HepG2 (cell line): ENCODE data around the gene COA3. TPM values are rescaled to one million over a fixed set of nuclear protein-coding genes. Genes with fewer than 3 reads are reported as not detected.

Experiments used
- ATAC-seq: fragments of 200-7000 bp; cut with Tn5 transposase; 3 replicates; pipeline ENCODE4 v1.9.1; 2020; ENCODE audit warnings: mild to moderate bottlenecking, moderate library complexity
- BruUV-seq: library from RNA; stranded (reverse); fragments of 400-500 nt; replicated peaks from 2 replicates; lab custom pipeline; 2021; lab: Mats Ljungman, UMichigan
- CTCF ChIA-PET: fragments of 300-600 bp; formaldehyde crosslinking; extraction: SDS; loops from one replicate; lab custom pipeline; 2021; ENCODE audit warnings: low total read pairs, inconsistent platforms, low intra/inter-chr PET ratio; lab: Yijun Ruan, JAX
- POLR2A ChIA-PET: fragments of 350-600 bp; sonication (Branson Sonifier 250); formaldehyde crosslinking; loops from one replicate; lab custom pipeline; 2020; ENCODE audit warnings: antibody characterized with exemption, inconsistent platforms; lab: Yijun Ruan, JAX
- DNase-seq: peaks from one replicate; pipeline ENCODE4 v3.0.0-alpha.2; 2015; ENCODE audit warnings: low spot score
- FAIRE-seq: peaks from 3 replicates; lab custom pipeline; 2011; peaks lifted over from hg19 to GRCh38; lab: Jason Lieb, UNC
- H2AFZ ChIP-seq: one replicate; pipeline ENCODE4 v1.6.1; 2011; ENCODE audit warnings: low read length, inconsistent platforms
- H3K27ac ChIP-seq: fragments of 300-600 bp; 3 replicates; pipeline ENCODE4 v1.8.0; 2011; ENCODE audit warnings: mixed run types, mild to moderate bottlenecking, mixed read lengths, low read length, inconsistent platforms; ENCODE audit not compliant: insufficient read depth; ENCODE audit errors: extremely low read length
- H3K27me3 ChIP-seq, 2 experiments: fragments of 200-600 bp in 1 of 2; 2 replicates in 1 of 2; 3 replicates in 1 of 2; pipeline versions ENCODE4 v1.6.0 to v1.8.0; 2011; ENCODE audit warnings: low read length in 2 of 2, mild to moderate bottlenecking in 2 of 2, moderate library complexity in 2 of 2, inconsistent platforms in 1 of 2; ENCODE audit not compliant: insufficient read depth in 2 of 2, control insufficient read depth in 1 of 2
- H3K36me3 ChIP-seq, 2 experiments: fragments of 200-600 bp in 1 of 2; replicated peaks in 1 of 2; 2 replicates in 1 of 2; 3 replicates in 1 of 2; pipeline versions ENCODE4 v1.5.1 to v1.8.0; 2011; ENCODE audit warnings: low read length in 2 of 2, inconsistent platforms in 1 of 2; ENCODE audit not compliant: insufficient read depth in 2 of 2, control insufficient read depth in 1 of 2
- H3K4me1 ChIP-seq: 2 replicates; pipeline ENCODE4 v1.5.1; 2012; ENCODE audit warnings: low read length, inconsistent platforms; ENCODE audit not compliant: insufficient read depth
- H3K4me2 ChIP-seq: 2 replicates; pipeline ENCODE4 v1.6.0; 2011; ENCODE audit warnings: low read depth, low read length, inconsistent platforms
- H3K4me3 ChIP-seq, 3 experiments: fragments of 200-600 bp in 1 of 3; sonication (generic), shearing (Covaris generic) in 1 of 3; replicated peaks in 1 of 3; 2 replicates each; pipeline ENCODE4 v1.5.1; 2011 to 2016; ENCODE audit warnings: low read length in 3 of 3, inconsistent platforms in 2 of 3, low read depth in 2 of 3, mild to moderate bottlenecking in 2 of 3, control low read depth in 1 of 3, mixed read lengths in 1 of 3; ENCODE audit not compliant: insufficient read depth in 1 of 3
- H3K79me2 ChIP-seq: one replicate; pipeline ENCODE4 v1.6.1; 2011; ENCODE audit warnings: low read length, inconsistent platforms; ENCODE audit not compliant: insufficient read depth
- H3K9ac ChIP-seq: 2 replicates; pipeline ENCODE4 v1.6.0; 2011; ENCODE audit warnings: mild to moderate bottlenecking, low read depth, low read length, inconsistent platforms; ENCODE audit not compliant: insufficient read depth
- H3K9me3 ChIP-seq: 2 replicates; pipeline ENCODE4 v1.5.1; 2012; ENCODE audit warnings: mild to moderate bottlenecking, low read length
- H4K20me1 ChIP-seq: 2 replicates; pipeline ENCODE4 v1.6.0; 2011; ENCODE audit warnings: inconsistent platforms, mild to moderate bottlenecking, low read length, moderate library complexity; ENCODE audit not compliant: insufficient read depth
- AGO2 ChIP-seq: fragments of 200-400 bp; formaldehyde crosslinking; optimal IDR thresholded peaks from 2 replicates; pipeline ENCODE3; 2017; ENCODE audit warnings: mild to moderate bottlenecking, low read depth, low read length, moderate library complexity
- GZF1 ChIP-seq: sonication (generic); formaldehyde crosslinking; IDR thresholded peaks from 2 replicates; pipeline ENCODE4 v1.5.1; 2020; ENCODE audit warnings: mild to moderate bottlenecking, missing genetic modification reagents
- HBP1 ChIP-seq: IDR thresholded peaks from 2 replicates; pipeline ENCODE4 v1.6.1; 2016; ENCODE audit warnings: low read depth, control low read depth
- JUND ChIP-seq: sonication (generic); formaldehyde crosslinking; IDR thresholded peaks from 2 replicates; pipeline ENCODE4 v1.8.0; 2022; ENCODE audit warnings: mild to moderate bottlenecking, missing genetic modification reagents
- MTERF4 ChIP-seq: sonication (generic); formaldehyde crosslinking; IDR thresholded peaks from 2 replicates; pipeline ENCODE4 v1.8.0; 2023; ENCODE audit warnings: mild to moderate bottlenecking, missing genetic modification reagents
- PITX1 ChIP-seq: sonication (generic); formaldehyde crosslinking; IDR thresholded peaks from 2 replicates; pipeline ENCODE4 v1.5.1; 2020; ENCODE audit warnings: mild to moderate bottlenecking, missing genetic modification reagents
- POLR2A ChIP-seq, 2 experiments: IDR thresholded peaks; 2 replicates each; pipeline ENCODE4 v1.6.1; 2011; ENCODE audit warnings: low read depth in 2 of 2, low read length in 2 of 2, mild to moderate bottlenecking in 1 of 2, moderate library complexity in 1 of 2; ENCODE audit not compliant: insufficient read depth in 1 of 2
- POLR2G ChIP-seq: fragments of 200-400 bp; formaldehyde crosslinking; IDR thresholded peaks from 2 replicates; pipeline ENCODE4 v1.6.1; 2018; ENCODE audit warnings: mild to moderate bottlenecking, low read depth, low read length, moderate library complexity
- RAD21 ChIP-seq: fragments of 450-650 bp; formaldehyde crosslinking; IDR thresholded peaks from 2 replicates; pipeline ENCODE4 v1.5.0; 2020; ENCODE audit warnings: mild to moderate bottlenecking
- SYNCRIP ChIP-seq: fragments of 200-400 bp; formaldehyde crosslinking; IDR thresholded peaks from 2 replicates; pipeline ENCODE4 v1.6.1; 2018; ENCODE audit warnings: mild to moderate bottlenecking, low read depth, low read length; ENCODE audit not compliant: insufficient read depth
- ZC3H13 ChIP-seq: sonication (generic); formaldehyde crosslinking; IDR thresholded peaks from 2 replicates; pipeline ENCODE4 v1.8.1; 2023; ENCODE audit warnings: mild to moderate bottlenecking, missing genetic modification reagents, moderate library complexity
- ZFX ChIP-seq: sonication (generic); formaldehyde crosslinking; IDR thresholded peaks from 2 replicates; pipeline ENCODE4 v1.4.0; 2020; ENCODE audit warnings: mild to moderate bottlenecking, low read depth, missing genetic modification reagents, moderate library complexity
- ZNF543 ChIP-seq: sonication (generic); formaldehyde crosslinking; IDR thresholded peaks from 2 replicates; pipeline ENCODE4 v1.4.0; 2020; ENCODE audit warnings: mild to moderate bottlenecking, missing genetic modification reagents
- ZNF549 ChIP-seq: sonication (generic); formaldehyde crosslinking; IDR thresholded peaks from 2 replicates; pipeline ENCODE4 v1.5.0; 2020; ENCODE audit warnings: missing genetic modification reagents
- ZNF570 ChIP-seq: sonication (generic); formaldehyde crosslinking; IDR thresholded peaks from 2 replicates; pipeline ENCODE4 v1.4.0; 2020; ENCODE audit warnings: mild to moderate bottlenecking, missing genetic modification reagents, borderline replicate concordance
- WGBS: methylation state at CpG from one replicate; pipeline ENCODE4 v1.1.6; 2017; ENCODE audit warnings: low lambda C conversion rate; 5-methylcytosine and 5-hydroxymethylcytosine counted together
- in situ Hi-C: cut with HindIII; loops from 2 replicates; pipeline ENCODE4 v1.10.0; 2017; ENCODE audit warnings: low pct_unique_long_range_greater_than_20kb; ENCODE audit not compliant: extremely low pct_ligation_motif_present
- intact Hi-C: fragments of 100-400 bp; cut with micrococcal nuclease; formaldehyde crosslinking; loops from one replicate; pipeline ENCODE4 v1.10.0; 2022; ENCODE audit not compliant: unreplicated experiment
- polyA plus RNA-seq, 8 experiments: library from polyadenylated mRNA; depleted of rRNA in 3 of 8; stranded (reverse) in 7 of 8; unstranded in 1 of 8; fragments of >200 nt; fragmentation: Illumina TruSeq in 4 of 8; extraction: Trizol in 4 of 8; gene quantifications; 2 replicates each; pipeline versions ENCODE4 v1.2.1 to v1.2.3, GENCODE V29; 2011 to 2016; ENCODE audit warnings: low read depth in 4 of 8, missing spikeins in 1 of 8, mixed read lengths in 1 of 8; ENCODE audit not compliant: insufficient read depth in 1 of 8
- total RNA-seq, 5 experiments: library from RNA; depleted of rRNA; stranded (reverse); fragments of >200 nt; fragmentation: Illumina TruSeq; extraction: Trizol; gene quantifications; 2 replicates each; pipeline ENCODE4 v1.2.3, GENCODE V29; 2016; ENCODE audit warnings: low read depth in 1 of 5

Gene COA3
- total and polyA plus RNA-seq, 2 of the 13 experiments (the other 11 are each of a cell fraction or from before 2014, with no cell fraction given): 133 to 202 TPM

GRCh38 chr17:42845556-42845917 is 47.0 kb upstream of the COA3 start:
- Histone ChIP-seq H3K9ac (no peak overlapping the region), H3K4me3 (no peak overlapping the region), H3K36me3 (peaks cover 32 to 50% of the 10 kb centered on the region in 2 experiments), H3K27ac (no peak overlapping the region), H3K4me1 (peaks cover 21% of the 10 kb centered on the region), H3K27me3 (no peaks in the 10 kb centered on the region), H3K4me2 (no peak overlapping the region), H2AFZ (no peak overlapping the region), H3K9me3 (no peaks in the 10 kb centered on the region), H4K20me1 (no peaks in the 10 kb centered on the region), H3K79me2 (no peaks in the 10 kb centered on the region)
- ATAC-seq (no peak), DNase-seq (no peak), FAIRE-seq (no peak)
- 95% methylated on average over 12 of the region's 12 CpGs for WGBS
- ChIA-PET POLR2A (interaction anchor here (1.1 to 5.0 kb wide), 8 partner anchors 9 to 153 kb away, joined by 3 to 39 read pairs (median 10); partner anchors contain the start of genes BECN1 and RPL27), CTCF (no interaction called here)
- intact Hi-C loops: no loop called here
- BruUV-seq: no TSS peak
- in situ Hi-C loops: loop anchor here (10.0 kb wide), 1 partner anchor 139 kb away; the partner anchor contains the start of genes PTGES3L and RUNDC1
- TF ChIP-seq POLR2A (IDR thresholded peaks at IDR 0.05; ENCODE audit: insufficient read depth in 1 of 2, low read depth in 2 of 2, low read length in 2 of 2) (0 out of 4 replicates have a peak, but pooled peaks of 1 of the 2 experiments have one; percentile 12), SYNCRIP (no peak), ZC3H13 (CRISPR knock-in tag) (0 out of 2 replicates have a peak, but pooled peaks have one; percentile 24), ZNF570 (CRISPR knock-in tag) (no peak), ZFX (CRISPR knock-in tag) (0 out of 2 replicates have a peak, but pooled peaks have one; percentile 1), ZNF549 (no peak)
- TF ChIP-seq, all 625 proteins: peak for 3

GRCh38 chr17:42844761-42845555 is 46.5 kb upstream of the COA3 start:
- Histone ChIP-seq H3K9ac (no peak overlapping the region), H3K4me3 (no peak overlapping the region), H3K27ac (no peak overlapping the region), H3K4me2 (no peak overlapping the region), H4K20me1 (no peaks in the 10 kb centered on the region), H3K79me2 (no peaks in the 10 kb centered on the region), H2AFZ (no peak overlapping the region), H3K9me3 (no peaks in the 10 kb centered on the region), H3K27me3 (no peaks in the 10 kb centered on the region), H3K4me1 (peaks cover 17% of the 10 kb centered on the region; the same call in 1 of the 2 replicates), H3K36me3 (peaks cover 34 to 54% of the 10 kb centered on the region in 2 experiments)
- CTCF ChIA-PET: interaction anchor here (2.6 to 3.6 kb wide), 2 partner anchors 84 to 92 kb away, joined by 32 to 68 read pairs; no protein-coding TSS in a partner anchor
- DNase-seq (no peak), ATAC-seq (no peak), FAIRE-seq (no peak)
- no TSS peak for BruUV-seq
- WGBS: 98% methylated on average over 19 of the region's 24 CpGs
- intact Hi-C loops: loop anchor here (5.0 kb wide), 1 partner anchor 137 kb away; the partner anchor contains the start of genes PTGES3L and RUNDC1
- in situ Hi-C loops: loop anchor here (5.0 to 10.0 kb wide), 2 partner anchors 82 to 140 kb away; partner anchors contain the start of genes PTGES3L and RUNDC1
- POLR2A ChIA-PET: interaction anchor here (1.1 to 5.0 kb wide), 8 partner anchors 10 to 154 kb away, joined by 4 to 39 read pairs (median 12); partner anchors contain the start of genes BECN1, PSME3 and RPL27
- peak; percentile 94 for TF ChIP-seq AGO2
- TF ChIP-seq ZNF543 (CRISPR knock-in tag): no peak
- TF ChIP-seq MTERF4 (CRISPR knock-in tag): no peak
- TF ChIP-seq POLR2G: 0 out of 2 replicates have a peak, but pooled peaks have one; percentile 12
- TF ChIP-seq JUND (CRISPR knock-in tag): peak; percentile 12; the same call in 1 of the 2 replicates
- TF ChIP-seq PITX1 (CRISPR knock-in tag): no peak
- TF ChIP-seq GZF1 (CRISPR knock-in tag): no peak
- no peak for TF ChIP-seq RAD21 (CRISPR knock-in tag)
- TF ChIP-seq HBP1: no peak
